ENCODE data around the gene PBX3. TPM values are rescaled to one million over a fixed set of nuclear protein-coding genes. Genes with fewer than 3 reads are reported as not detected.

PBX3 gene
- total and polyA plus RNA-seq, 9 of the 15 experiments (the other 6 are each of a cell fraction or from before 2014, with no cell fraction given): 0.14 to 5.8 (median 0.92) TPM

GRCh38 chr9:125706651-125707471, 40.3 kb upstream of the PBX3 start, which contains the start of gene MAPKAP1 (continued):
- TF ChIP-seq E2F6 (IDR thresholded peaks at IDR 0.05; ENCODE audit: borderline replicate concordance in 1 of 2, extremely low read depth in 1 of 2, insufficient read depth in 1 of 2, insufficient read length in 1 of 2, low read depth in 1 of 2, low read length in 1 of 2, poor library complexity in 1 of 2, severe bottlenecking in 1 of 2) (peak in 1 of 2 experiments; percentile 32), DPF2 (IDR thresholded peaks at IDR 0.05) (no peak; the same call in 1 of the 2 replicates), ZFP30 (CRISPR knock-in tag; IDR thresholded peaks at IDR 0.05; ENCODE audit: borderline replicate concordance) (no peak), SETDB1 (IDR thresholded peaks at IDR 0.05; ENCODE audit: low read length) (no peak), CC2D1A (IDR thresholded peaks at IDR 0.05) (no peak), FOS (IDR thresholded peaks at IDR 0.05; ENCODE audit: extremely low read depth, insufficient read length) (no peak), GABPA (tag; conservative IDR thresholded peaks at IDR 0.05; ENCODE audit: low read depth) (peak; percentile 99), GATAD2A (IDR thresholded peaks at IDR 0.05) (0 out of 2 replicates have a peak, but pooled peaks have one; percentile 27), GABPB1 (CRISPR knock-in tag; IDR thresholded peaks at IDR 0.05) (peak; percentile 94), CREB5 (CRISPR knock-in tag; IDR thresholded peaks at IDR 0.05) (no peak), TCF7 (IDR thresholded peaks at IDR 0.05; ENCODE audit: borderline replicate concordance) (no peak), ETV6 (IDR thresholded peaks at IDR 0.05; ENCODE audit: borderline replicate concordance in 1 of 2, low read depth in 2 of 2, low read length in 1 of 2) (no peak), ETV6 (CRISPR knock-in tag; IDR thresholded peaks at IDR 0.05; ENCODE audit: borderline replicate concordance) (no peak), ZNF518B (CRISPR knock-in tag; IDR thresholded peaks at IDR 0.05) (no peak), ZNF41 (CRISPR knock-in tag; conservative IDR thresholded peaks at IDR 0.05) (no peak), FOSL1 (tag; conservative IDR thresholded peaks at IDR 0.05) (no peak), ATF6 (CRISPR knock-in tag; IDR thresholded peaks at IDR 0.05) (no peak), MEF2D (tag; conservative IDR thresholded peaks at IDR 0.05; ENCODE audit: low read depth) (no peak), ZNF212 (CRISPR knock-in tag; IDR thresholded peaks at IDR 0.05) (no peak), ZNF263 (CRISPR knock-in tag; IDR thresholded peaks at IDR 0.05; ENCODE audit: borderline replicate concordance) (no peak), ZNF583 (CRISPR knock-in tag; IDR thresholded peaks at IDR 0.05) (no peak)
